Vagina (tissue), 2 donors: Measurements from ENCODE around the gene SCN9A.

Experiments
- CTCF ChIP-seq, 3 experiments: fragments of 450-650 bp in 2 of 3; fragments of 200-600 bp in 1 of 3; sonication (generic) in 1 of 3; IDR thresholded peaks; one replicate each; pipeline ENCODE4 v1.5.1; 2017 to 2019; ENCODE audit warnings: antibody characterized with exemption in 3 of 3, mild to moderate bottlenecking in 2 of 3, moderate library complexity in 2 of 3
- POLR2A ChIP-seq, 2 donors: fragments of 450-650 bp; IDR thresholded peaks; one replicate each; pipeline ENCODE4 v1.6.1; 2017; ENCODE audit warnings: antibody characterized with exemption in 2 of 2, mild to moderate bottlenecking in 2 of 2, moderate library complexity in 2 of 2
- POLR2AphosphoS5 ChIP-seq, 2 donors: sonication (generic); formaldehyde crosslinking; IDR thresholded peaks; one replicate each; pipeline ENCODE4 v1.9.0; 2017; ENCODE audit warnings: antibody characterized with exemption in 2 of 2, mild to moderate bottlenecking in 2 of 2, low read depth in 1 of 2; ENCODE audit not compliant: insufficient read depth in 1 of 2

GRCh38 chr2:166297951-166298350 is 77.8 kb downstream of the SCN9A start:
- TF ChIP-seq POLR2A (IDR thresholded peaks at IDR 0.05) = no peak
- no peak for TF ChIP-seq CTCF (IDR thresholded peaks at IDR 0.05)
- no peak for TF ChIP-seq POLR2AphosphoS5 (IDR thresholded peaks at IDR 0.05; ENCODE audit: insufficient read depth in 1 of 2, low read depth in 1 of 2)
